Measurements from ENCODE around the gene SMIM41. TPM values are rescaled to one million over a fixed set of nuclear protein-coding genes. Genes with fewer than 3 reads are reported as not detected.

SMIM41 gene
- total RNA-seq, 1 experiment from 2014 or later, result not detected

DNA sequence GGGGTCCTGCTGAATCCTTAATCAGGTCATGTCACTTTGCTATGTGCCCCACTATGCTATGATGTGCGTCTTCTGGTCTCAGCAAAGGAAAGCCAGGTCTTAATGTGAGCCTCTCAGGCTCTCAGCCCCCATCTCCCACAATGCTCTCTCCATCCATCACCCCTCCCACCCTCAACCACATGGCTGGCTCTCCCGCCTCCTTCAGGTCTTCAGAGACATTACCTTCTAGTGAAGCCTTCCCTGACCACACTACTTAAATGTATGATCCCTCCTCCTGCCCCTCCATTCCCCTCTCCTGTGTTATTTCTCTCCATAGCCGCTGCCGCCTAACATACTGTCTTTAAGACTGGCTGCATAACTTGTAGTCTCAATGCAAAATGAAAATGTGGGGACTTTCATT is 61.8 kb downstream of the SMIM41 start:
- POLR2A ChIA-PET, result no interaction called here
- H3K27ac Mint-ChIP-seq (ENCODE audit: unreplicated experiment), result no peak overlapping the region
- peaks cover 21% of the 10 kb centered on the region for H3K4me1 Mint-ChIP-seq (ENCODE audit: low read depth, unreplicated experiment)
- no TSS peak for BruUV-seq (replicated peaks)
- Histone ChIP-seq H3K9me3 (no peaks in the 10 kb centered on the region), H3K36me3 (ENCODE audit: control insufficient read depth, insufficient read depth, low read length) (no peaks in the 10 kb centered on the region), H3K27me3 (replicated peaks; ENCODE audit: control insufficient read depth, insufficient read depth, low read length) (no peaks in the 10 kb centered on the region), H3K4me1 (peaks cover 24% of the 10 kb centered on the region), H3K4me3 (ENCODE audit: low read depth, low read length) (no peak overlapping the region)
- CTCF ChIA-PET, result interaction anchor here (0.9 kb wide), 2 partner anchors 17 to 108 kb away, joined by 3 to 4 read pairs; no protein-coding TSS in a partner anchor
- no peaks in the 10 kb centered on the region for H3K27me3 Mint-ChIP-seq (ENCODE audit: insufficient read depth, unreplicated experiment)
- DNase-seq, result no peak
- H3K9me3 Mint-ChIP-seq (ENCODE audit: unreplicated experiment), result no peaks in the 10 kb centered on the region
- no peak overlapping the region for H3K4me3 Mint-ChIP-seq (ENCODE audit: unreplicated experiment)
- no peak for TF ChIP-seq CTCF (IDR thresholded peaks at IDR 0.05; ENCODE audit: insufficient read depth in 1 of 2, low read depth in 1 of 2, low read length in 1 of 2, severe bottlenecking in 1 of 2, unreplicated experiment in 1 of 2)
- intact Hi-C loops (cut with micrococcal nuclease; ENCODE audit: unreplicated experiment), result loop anchor here (5.0 kb wide), 2 partner anchors 731 to 841 kb away; no protein-coding TSS in a partner anchor
- no peaks in the 10 kb centered on the region for H3K36me3 Mint-ChIP-seq (ENCODE audit: insufficient read depth, unreplicated experiment)

- Histone ChIP-seq H3K36me3 (ENCODE audit: control insufficient read depth, insufficient read depth, low read length) (no peaks in the 10 kb centered on the region), H3K9me3 (no peaks in the 10 kb centered on the region), H3K4me1 (peaks cover 30% of the 10 kb centered on the region), H3K4me3 (ENCODE audit: low read depth, low read length) (no peak overlapping the region), H3K27me3 (replicated peaks; ENCODE audit: control insufficient read depth, insufficient read depth, low read length) (no peaks in the 10 kb centered on the region)
- DNase-seq, result no peak
- intact Hi-C loops (cut with micrococcal nuclease; ENCODE audit: unreplicated experiment), result loop anchor here (5.0 kb wide), 2 partner anchors 730 to 840 kb away; no protein-coding TSS in a partner anchor
- ChIA-PET CTCF (no interaction called here), POLR2A (no interaction called here)
- no peak for TF ChIP-seq CTCF (IDR thresholded peaks at IDR 0.05; ENCODE audit: insufficient read depth in 1 of 2, low read depth in 1 of 2, low read length in 1 of 2, severe bottlenecking in 1 of 2, unreplicated experiment in 1 of 2)
- Mint-ChIP-seq H3K27ac (ENCODE audit: unreplicated experiment) (no peak overlapping the region), H3K36me3 (ENCODE audit: insufficient read depth, unreplicated experiment) (no peaks in the 10 kb centered on the region), H3K4me3 (ENCODE audit: unreplicated experiment) (no peak overlapping the region), H3K4me1 (ENCODE audit: low read depth, unreplicated experiment) (peaks cover 21% of the 10 kb centered on the region), H3K27me3 (ENCODE audit: insufficient read depth, unreplicated experiment) (no peaks in the 10 kb centered on the region), H3K9me3 (ENCODE audit: unreplicated experiment) (no peaks in the 10 kb centered on the region)
- BruUV-seq (replicated peaks), result no TSS peak
Observed at GRCh38 chr12:52141875-52142274, 62.4 kb downstream of the SMIM41 start.

DNA sequence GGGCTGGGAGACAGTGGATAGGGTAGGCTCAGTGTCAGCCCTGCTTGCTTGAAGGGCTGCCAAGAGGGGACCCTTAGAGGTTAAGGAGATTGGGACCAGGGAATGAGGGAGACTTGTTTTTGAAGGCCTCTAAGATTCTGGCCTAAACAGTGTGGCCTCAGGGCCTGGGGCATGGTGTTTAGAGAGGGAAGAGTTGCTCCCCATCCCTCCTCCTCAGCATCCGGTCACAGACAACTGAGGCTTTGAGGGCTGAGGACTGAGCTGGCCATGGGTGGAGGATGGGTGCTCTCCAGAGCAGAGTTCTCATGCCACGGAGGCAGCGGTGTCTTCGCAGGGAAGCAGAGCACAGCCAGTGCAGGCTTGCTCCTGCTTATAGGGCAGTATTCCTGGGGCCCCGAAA is 62.9 kb downstream of the SMIM41 start:
- Mint-ChIP-seq H3K27me3 (ENCODE audit: insufficient read depth, unreplicated experiment) (no peaks in the 10 kb centered on the region), H3K36me3 (ENCODE audit: insufficient read depth, unreplicated experiment) (no peaks in the 10 kb centered on the region), H3K4me3 (ENCODE audit: unreplicated experiment) (no peak overlapping the region), H3K9me3 (ENCODE audit: unreplicated experiment) (no peaks in the 10 kb centered on the region), H3K27ac (ENCODE audit: unreplicated experiment) (no peak overlapping the region), H3K4me1 (ENCODE audit: low read depth, unreplicated experiment) (peaks cover 21% of the 10 kb centered on the region)
- peaks cover 34% of the 10 kb centered on the region for H3K4me1 ChIP-seq
- BruUV-seq (replicated peaks), result no TSS peak
- H3K4me3 ChIP-seq (ENCODE audit: low read depth, low read length), result no peak overlapping the region
- no peaks in the 10 kb centered on the region for H3K36me3 ChIP-seq (ENCODE audit: control insufficient read depth, insufficient read depth, low read length)
- no peaks in the 10 kb centered on the region for H3K27me3 ChIP-seq (replicated peaks; ENCODE audit: control insufficient read depth, insufficient read depth, low read length)
- H3K9me3 ChIP-seq, result no peaks in the 10 kb centered on the region
- CTCF ChIA-PET, result no interaction called here
- POLR2A ChIA-PET, result no interaction called here
- intact Hi-C loops (cut with micrococcal nuclease; ENCODE audit: unreplicated experiment), result loop anchor here (5.0 kb wide), 2 partner anchors 730 to 840 kb away; no protein-coding TSS in a partner anchor
- no peak for DNase-seq
- no peak for TF ChIP-seq CTCF (IDR thresholded peaks at IDR 0.05; ENCODE audit: insufficient read depth in 1 of 2, low read depth in 1 of 2, low read length in 1 of 2, severe bottlenecking in 1 of 2, unreplicated experiment in 1 of 2)
